Panc1 (cell line): Measurements from ENCODE around the gene RPL27A. TPM values are rescaled to one million over a fixed set of nuclear protein-coding genes. Genes with fewer than 3 reads are reported as not detected.

Experiments
- ATAC-seq: fragments of 200-7000 bp; cut with Tn5 transposase; 2 replicates; pipeline ENCODE4 v1.9.1; 2020; ENCODE audit warnings: mild to moderate bottlenecking, moderate library complexity
- BruUV-seq: library from RNA; stranded (reverse); fragments of 400-500 nt; replicated peaks from 2 replicates; lab custom pipeline; 2021; lab: Mats Ljungman, UMichigan
- CTCF ChIA-PET: fragments of 300-600 bp; sonication (Branson Sonifier 250); formaldehyde crosslinking; loops from one replicate; lab custom pipeline; 2022; ENCODE audit warnings: antibody characterized with exemption; lab: Charles Lee
- POLR2A ChIA-PET: fragments of 300-600 bp; sonication (Branson Sonifier 250); formaldehyde crosslinking; loops from one replicate; lab custom pipeline; 2022; ENCODE audit warnings: antibody characterized with exemption; lab: Charles Lee
- DNase-seq: peaks from one replicate; pipeline ENCODE4 v3.0.0-alpha.2; 2010; ENCODE audit warnings: low read depth, low spot score
- H3K27ac ChIP-seq: 2 replicates; pipeline ENCODE4 v1.5.1; 2011; ENCODE audit warnings: mild to moderate bottlenecking, low read length, inconsistent platforms
- H3K27me3 ChIP-seq: fragments of 200-500 bp; sonication (Bioruptor generic); 2 replicates; pipeline ENCODE4 v1.6.0; 2014; ENCODE audit warnings: low read length, inconsistent platforms; ENCODE audit not compliant: control insufficient read depth, insufficient read depth
- H3K36me3 ChIP-seq: fragments of 200-500 bp; sonication (Bioruptor generic); 2 replicates; pipeline ENCODE4 v1.5.1; 2014; ENCODE audit warnings: inconsistent platforms, mild to moderate bottlenecking, low read length, moderate library complexity; ENCODE audit not compliant: control insufficient read depth, insufficient read depth
- H3K4me1 ChIP-seq: 2 replicates; pipeline ENCODE4 v1.5.1; 2011; ENCODE audit warnings: inconsistent platforms, mild to moderate bottlenecking, low read length, moderate library complexity; ENCODE audit not compliant: control insufficient read depth, insufficient read depth
- H3K4me3 ChIP-seq, 2 experiments: 2 replicates each; pipeline ENCODE4 v1.5.1; 2011 to 2012; ENCODE audit warnings: low read depth in 2 of 2, low read length in 2 of 2, mild to moderate bottlenecking in 2 of 2, inconsistent platforms in 1 of 2, moderate library complexity in 1 of 2
- H3K9me3 ChIP-seq: fragments of 200-500 bp; sonication (Bioruptor generic); 2 replicates; pipeline ENCODE4 v1.5.1; 2014; ENCODE audit warnings: low read depth, mild to moderate bottlenecking, inconsistent platforms, low read length, moderate library complexity; ENCODE audit not compliant: control insufficient read depth, insufficient read depth
- CTCF ChIP-seq: fragments of 450-650 bp; IDR thresholded peaks from 2 replicates; pipeline ENCODE4 v1.5.1; 2017; ENCODE audit warnings: mild to moderate bottlenecking
- POLR2AphosphoS5 ChIP-seq: IDR thresholded peaks from 2 replicates; pipeline ENCODE4 v1.6.1; 2012; ENCODE audit warnings: mild to moderate bottlenecking, low read depth, low read length, moderate library complexity
- REST ChIP-seq, 2 experiments: IDR thresholded peaks; 2 replicates each; pipeline ENCODE4 v1.6.1; 2011 to 2012; ENCODE audit warnings: low read depth in 2 of 2, control low read depth in 1 of 2, low read length in 1 of 2, mild to moderate bottlenecking in 1 of 2, moderate library complexity in 1 of 2; ENCODE audit not compliant: insufficient read depth in 1 of 2
- SIN3A ChIP-seq: IDR thresholded peaks from 2 replicates; pipeline ENCODE4 v1.6.1; 2012; ENCODE audit warnings: low read depth, mild to moderate bottlenecking, low read length, moderate library complexity, borderline replicate concordance; ENCODE audit not compliant: insufficient read depth
- TCF7L2 ChIP-seq: IDR thresholded peaks from 2 replicates; pipeline ENCODE4 v1.6.1; 2011; ENCODE audit warnings: mild to moderate bottlenecking, low read depth, low read length, inconsistent platforms
- in situ Hi-C: cut with HindIII; loops from 2 replicates; pipeline ENCODE4 v1.10.0; 2016; ENCODE audit warnings: low sequenced_read_pairs, low pct_unique_long_range_greater_than_20kb
- intact Hi-C: fragments of 100-400 bp; cut with micrococcal nuclease; formaldehyde crosslinking; loops from one replicate; pipeline ENCODE4 v1.10.0; 2022; ENCODE audit not compliant: unreplicated experiment
- total RNA-seq: library from RNA; stranded (reverse); gene quantifications from one replicate; pipeline ENCODE4 v1.2.1, GENCODE V29; 2021; ENCODE audit not compliant: unreplicated experiment

The RPL27A gene
- total RNA-seq, 1 experiment from 2014 or later = 1,115 TPM

- no peaks in the 10 kb centered on the region for H3K27me3 ChIP-seq
- no peak for DNase-seq
- TF ChIP-seq POLR2AphosphoS5 = no peak
- TF ChIP-seq CTCF = no peak
- TF ChIP-seq REST (IDR thresholded peaks at IDR 0.05; ENCODE audit: insufficient read depth in 1 of 2, low read depth in 2 of 2, low read length in 1 of 2) = no peak
- TF ChIP-seq SIN3A = no peak
- no peak for TF ChIP-seq TCF7L2
- H3K4me1 ChIP-seq = no peaks in the 10 kb centered on the region
- intact Hi-C loops (no loop called here), in situ Hi-C loops (no loop called here)
- 0 out of 2 replicates have a peak, but pooled peaks cover 3% of the 10 kb centered on the region for H3K36me3 ChIP-seq
- ChIA-PET POLR2A (no interaction called here), CTCF (no interaction called here)
- no peaks in the 10 kb centered on the region for H3K9me3 ChIP-seq
- no peak for ATAC-seq
- H3K4me3 ChIP-seq = no peak overlapping the region
- no peak overlapping the region for H3K27ac ChIP-seq
- no TSS peak for BruUV-seq
These were observed 28.1 kb upstream of the RPL27A start for GRCh38 chr11:8654503-8654902.

- Histone ChIP-seq H3K9me3 (no peaks in the 10 kb centered on the region), H3K27ac (no peak overlapping the region), H3K27me3 (no peaks in the 10 kb centered on the region), H3K4me1 (no peaks in the 10 kb centered on the region), H3K4me3 (no peak overlapping the region), H3K36me3 (0 out of 2 replicates have a peak, but pooled peaks cover 1% of the 10 kb centered on the region)
- intact Hi-C loops (no loop called here), in situ Hi-C loops (no loop called here)
- DNase-seq = no peak
- no peak for ATAC-seq
- no TSS peak for BruUV-seq
- POLR2A ChIA-PET = no interaction called here
- TF ChIP-seq POLR2AphosphoS5 (no peak), CTCF (no peak), SIN3A (no peak), TCF7L2 (no peak), REST (IDR thresholded peaks at IDR 0.05; ENCODE audit: insufficient read depth in 1 of 2, low read depth in 2 of 2, low read length in 1 of 2) (no peak)
- CTCF ChIA-PET = no interaction called here
These were observed 26.3 kb upstream of the RPL27A start for GRCh38 chr11:8656291-8656690.
